Heart right ventricle (tissue), 16 donors: ENCODE measurements around the gene MAP7. TPM values are rescaled to one million over a fixed set of nuclear protein-coding genes. Genes with fewer than 3 reads are reported as not detected.
A peak's percentile ranks its signal among the peaks of the same experiment; 100 is the strongest.
"Not testable (repeated sequence)": the region's sequence is repeated elsewhere in the genome, so short reads cannot be mapped to it uniquely, and the experiment has no call there.

Source experiments
- ATAC-seq, 8 donors: fragments of 200-7000 bp; cut with Tn5 transposase; one replicate each; pipeline ENCODE4 v1.9.1; 2020; ENCODE audit warnings: mild to moderate bottlenecking in 8 of 8, moderate library complexity in 8 of 8, moderate number of reproducible peaks in 1 of 8
- DNase-seq, 2 donors: peaks; one replicate each; pipeline ENCODE4 v3.0.0-alpha.2; 2020
- H3K27ac ChIP-seq, 10 donors: fragments of 200-600 bp; sonication (generic) in 2 of 10; one replicate each; pipeline versions ENCODE4 v1.5.0 to v1.8.0; 2020 to 2022; ENCODE audit warnings: mild to moderate bottlenecking in 3 of 10
- H3K27me3 ChIP-seq, 7 donors: fragments of 200-600 bp; one replicate each; pipeline ENCODE4 v1.8.0; 2021 to 2022; ENCODE audit warnings: mild to moderate bottlenecking in 2 of 7
- H3K36me3 ChIP-seq, 9 donors: fragments of 200-600 bp; sonication (generic) in 1 of 9; one replicate each; pipeline versions ENCODE4 v1.5.0 to v1.8.0; 2020 to 2022; ENCODE audit warnings: mild to moderate bottlenecking in 2 of 9
- H3K4me1 ChIP-seq, 9 donors: fragments of 200-600 bp; sonication (generic) in 1 of 9; one replicate each; pipeline versions ENCODE4 v1.5.0 to v1.8.0; 2020 to 2022; ENCODE audit warnings: mild to moderate bottlenecking in 4 of 9
- H3K4me3 ChIP-seq, 10 donors: fragments of 200-600 bp; sonication (generic) in 2 of 10; one replicate each; pipeline versions ENCODE4 v1.5.0 to v1.8.0; 2020 to 2022; ENCODE audit warnings: mild to moderate bottlenecking in 7 of 10, moderate library complexity in 2 of 10
- H3K9me3 ChIP-seq, 11 donors: fragments of 200-600 bp in 10 of 11; sonication (generic) in 2 of 11; one replicate each; pipeline versions ENCODE4 v1.5.0 to v1.8.0; 2013 to 2022; ENCODE audit warnings: mild to moderate bottlenecking in 2 of 11, control low read depth in 1 of 11, moderate library complexity in 1 of 11
- CTCF ChIP-seq, 9 donors: fragments of 200-600 bp; sonication (generic) in 2 of 9; IDR thresholded peaks; one replicate each; pipeline versions ENCODE4 v1.5.0 to v1.8.0; 2021 to 2022; ENCODE audit warnings: antibody characterized with exemption in 9 of 9, mild to moderate bottlenecking in 5 of 9, moderate library complexity in 1 of 9
- WGBS, 2 donors: extraction: QIAGEN DNeasy Blood & Tissue Kit; methylation state at CpG; one replicate each; pipeline ENCODE4 v1.1.7; 2013; ENCODE audit warnings: inconsistent platforms in 1 of 2; 5-methylcytosine and 5-hydroxymethylcytosine counted together
- intact Hi-C, 10 donors: fragments of 100-400 bp; cut with DNase I; formaldehyde crosslinking; loops; one replicate each; pipeline versions ENCODE4 v1.11.1 to v1.14.2; 2022
- polyA plus RNA-seq, 2 donors: library from polyadenylated mRNA; stranded (reverse); fragments of 200-250 nt; gene quantifications; one replicate each; pipeline ENCODE4 v1.2.3, GENCODE V29; 2013
- total RNA-seq, 10 donors: library from RNA; stranded (reverse); fragmentation: NEBNext Ultra II Directional in 3 of 10; extraction: Animal tissue kit (Norgen Biotek cat#: 25700) in 3 of 10; gene quantifications; one replicate each; pipeline versions ENCODE4 v1.2.1 to v1.2.4, GENCODE V29; 2021 to 2023
- donor health status: Arrhythmogenic right ventricular cardiomyopathy.
- donor health status: ischemic (EF 13 %, LVEDD 7.1; RV severe dilation, severe dysfunction).
- donor health status: healthy with polysubstance abuse.
- donor health status: DM: no; HTN: yes; CAD: no.
- donor health status: DM: no; HTN: no; CAD: no.
- donor health status: ischemic (EF 25% LVEDD 6.9; RV normal size, moderate dysfunction).
- donor health status: ischemic (EF 25% LVEDD 5.7; RV mildly dilated, moderate dysfunction).
- donor health status: healthy.
- donor health status: DM: yes; HTN: yes; CAD: no.
- donor health status: Ischemic cardiomyopathy.
- donor health status: ischemic (EF 35%, LVEDD 5.7; RV mildly dilated, moderate dysfunction).
- donor health status: nonischemic (EF 11% LVEDD 7.7; RV severe dilation, severe dysfunction).
- donor health status: DM: yes; HTN: yes; CAD: no.
- donor health status: PGD.
- donor health status: ischemic (EF 29% LVEDD 5.4; RV normal size, mild dysfunction).
- donor health status: nonischemic (EF 23%, LVEDD 6.1; RV moderate dilation, normal function).

Gene MAP7
- total and polyA plus RNA-seq, 12 donors: 0.48 to 4.1 (median 2.3) TPM

DNA sequence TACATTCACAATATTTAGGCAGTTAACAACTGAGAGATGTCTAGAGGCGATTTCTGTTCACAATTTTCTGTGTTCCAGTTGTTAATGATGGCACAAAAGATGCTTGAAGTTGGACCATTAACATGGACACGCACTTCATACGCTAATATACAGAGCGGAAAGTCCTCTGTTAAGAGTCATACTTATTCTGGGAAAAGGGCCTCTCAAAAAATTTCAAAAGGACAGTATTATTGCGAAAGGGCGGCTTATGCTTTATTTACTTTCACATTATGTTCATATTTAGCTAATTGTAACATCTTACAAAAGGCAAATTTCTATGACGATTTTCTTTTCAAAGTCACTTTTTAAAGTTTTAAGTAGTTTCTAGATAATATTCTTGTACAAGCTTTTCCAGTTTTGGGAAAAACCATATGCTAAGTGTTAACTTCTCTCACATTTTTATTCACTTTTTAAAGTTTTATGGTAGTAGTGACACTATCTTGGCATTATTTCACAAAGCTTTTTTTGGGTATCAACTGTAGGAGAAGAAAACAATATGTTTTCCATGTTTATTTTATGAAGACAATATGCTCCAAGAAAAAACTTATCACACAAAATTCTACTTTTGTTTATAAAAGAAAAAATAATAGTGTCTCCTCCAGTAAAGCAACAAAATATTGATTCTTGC is 62.3 kb downstream of the MAP7 start:
- no peak for ATAC-seq
- Histone ChIP-seq H3K4me3 (no peak overlapping the region), H3K4me1 (peaks cover 0 to 10% (median 0%) of the 10 kb centered on the region in 9 donors), H3K9me3 (peaks cover 0 to 4% (median 0%) of the 10 kb centered on the region in 11 donors), H3K27me3 (no peaks in the 10 kb centered on the region), H3K36me3 (no peaks in the 10 kb centered on the region), H3K27ac (no peak overlapping the region)
- DNase-seq: no peak
- no peak for TF ChIP-seq CTCF (IDR thresholded peaks at IDR 0.05)
- intact Hi-C loops: no loop called here
- WGBS, 2 donors: 90 to 91% methylated on average over 7 of the region's 7 CpGs

DNA sequence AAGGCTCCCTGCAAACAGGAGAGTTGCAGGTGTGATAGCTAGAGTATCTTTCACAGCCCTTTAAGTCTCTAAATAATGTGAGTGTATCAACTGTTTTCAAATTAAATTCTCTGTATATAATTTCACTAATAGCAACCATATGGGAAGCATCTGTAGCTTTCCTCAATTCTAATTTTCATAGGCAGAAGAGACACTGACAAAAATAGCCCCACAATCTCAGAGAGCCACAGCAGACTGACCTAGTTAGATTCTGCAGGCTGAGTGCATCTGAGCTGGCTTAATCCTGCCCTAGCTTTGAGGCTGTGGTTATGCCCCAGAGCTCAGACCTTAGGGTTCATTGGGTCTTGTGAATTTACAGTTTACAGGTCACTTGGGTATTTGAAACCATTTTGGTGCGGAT is 63.9 kb downstream of the MAP7 start:
- peak in 3 of 8 donors; percentile 69 to 78 (median 69) for ATAC-seq

GRCh38 chr6:136483906-136484305 is 66.3 kb downstream of the MAP7 start:
- intact Hi-C loops: no loop called here
- no peaks in the 10 kb centered on the region for H3K36me3 ChIP-seq
- H3K4me1 ChIP-seq: peaks cover 0 to 10% (median 0%) of the 10 kb centered on the region in 9 donors
- no peak for TF ChIP-seq CTCF (IDR thresholded peaks at IDR 0.05)
- H3K27ac ChIP-seq: no peak overlapping the region
- H3K27me3 ChIP-seq: no peaks in the 10 kb centered on the region
- H3K4me3 ChIP-seq: no peak overlapping the region
- 65 to 80% methylated on average over 3 of the region's 3 CpGs for WGBS, 2 donors
- no peak for ATAC-seq
- no peak for DNase-seq
- H3K9me3 ChIP-seq: peaks cover 0 to 18% (median 0%) of the 10 kb centered on the region in 11 donors

More for the DNA sequence above, 63.9 kb downstream of the MAP7 start:
- Histone ChIP-seq H3K9me3 (peaks cover 0 to 5% (median 0%) of the 10 kb centered on the region in 11 donors), H3K27me3 (no peaks in the 10 kb centered on the region), H3K27ac (no peak overlapping the region), H3K4me3 (no peak overlapping the region), H3K36me3 (no peaks in the 10 kb centered on the region), H3K4me1 (peaks cover 0 to 10% (median 0%) of the 10 kb centered on the region in 9 donors)
- no peak for TF ChIP-seq CTCF (IDR thresholded peaks at IDR 0.05)
- peak in 1 of 2 donors; percentile 5 for DNase-seq
- WGBS, 2 donors: 76 to 91% methylated on average over 1 of the region's 1 CpG
- intact Hi-C loops: no loop called here

- H3K36me3 ChIP-seq, ATAC-seq, H3K27me3 ChIP-seq, H3K27ac ChIP-seq, DNase-seq, intact Hi-C loops, H3K4me3 ChIP-seq: not testable (repeated sequence)
- 86 to 91% methylated on average over 2 of the region's 2 CpGs for WGBS, 2 donors
- H3K4me1 ChIP-seq: peaks cover 0 to 10% (median 0%) of the 10 kb centered on the region in 9 donors
- H3K9me3 ChIP-seq: peaks cover 0 to 18% (median 0%) of the 10 kb centered on the region in 11 donors
Observed at GRCh38 chr6:136483005-136483404, 67.2 kb downstream of the MAP7 start.

GRCh38 chr6:136477548-136477947 is 72.7 kb downstream of the MAP7 start:
- Histone ChIP-seq H3K4me3 (no peak overlapping the region), H3K9me3 (peaks cover 0 to 13% (median 0%) of the 10 kb centered on the region in 11 donors), H3K27me3 (no peaks in the 10 kb centered on the region), H3K4me1 (no peaks in the 10 kb centered on the region), H3K27ac (no peak overlapping the region), H3K36me3 (no peaks in the 10 kb centered on the region)
- DNase-seq (no peak), ATAC-seq (no peak)
- no peak for TF ChIP-seq CTCF (IDR thresholded peaks at IDR 0.05)
- intact Hi-C loops: no loop called here
